ELR (cell line): ENCODE measurements around the gene UQCRHL.
"Not testable (repeated sequence)": the region's sequence is repeated elsewhere in the genome, so short reads cannot be mapped to it uniquely, and the experiment has no call there.

ENCODE experiments used
- DNase-seq: peaks from one replicate; pipeline ENCODE4 v3.0.0-alpha.2; 2015; ENCODE audit warnings: low read depth

Gene UQCRHL

GRCh38 chr1:15835205-15835740, 27.8 kb upstream of the UQCRHL start:
- DNase-seq: no peak

DNA sequence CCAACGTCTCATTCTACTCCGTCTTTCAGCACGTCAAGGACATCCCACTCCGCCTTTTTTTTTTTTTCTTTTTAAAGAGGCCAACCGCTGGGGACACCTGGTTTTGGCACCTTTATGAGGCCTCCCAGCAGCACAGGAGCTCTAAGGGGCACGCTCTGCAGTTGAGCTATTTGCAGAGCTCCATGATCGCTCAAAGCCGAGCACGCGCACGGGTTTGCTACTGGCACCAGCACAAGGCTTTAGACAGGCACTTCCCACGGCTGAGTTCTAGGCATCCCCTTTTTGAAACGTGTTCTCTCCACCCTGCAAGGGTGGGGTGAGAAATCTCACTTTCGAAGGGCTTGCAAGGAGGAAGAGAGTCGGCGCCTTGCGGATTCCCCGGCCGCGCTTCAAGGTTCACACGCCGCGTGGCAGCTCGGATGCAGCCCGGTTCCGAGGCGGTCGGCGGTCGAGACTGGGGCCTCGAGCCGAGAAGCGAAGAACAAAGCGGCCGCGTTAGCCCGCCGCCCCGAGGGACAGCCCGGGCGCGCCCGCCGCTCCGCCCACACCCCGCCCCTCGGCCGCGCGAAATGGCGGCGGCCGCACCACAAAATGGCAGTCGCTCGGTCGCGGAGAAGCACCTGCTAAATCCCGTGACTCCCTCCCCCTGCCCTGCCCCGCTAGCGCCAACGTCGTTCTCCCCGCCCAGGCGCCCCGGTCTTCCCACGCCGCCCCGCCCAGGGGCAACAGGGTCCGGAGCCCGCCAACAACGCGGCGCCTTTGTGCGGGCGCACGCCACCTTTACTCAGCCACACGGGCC, 27.2 kb upstream of the UQCRHL start:
- peak; percentile 91 for DNase-seq

DNA sequence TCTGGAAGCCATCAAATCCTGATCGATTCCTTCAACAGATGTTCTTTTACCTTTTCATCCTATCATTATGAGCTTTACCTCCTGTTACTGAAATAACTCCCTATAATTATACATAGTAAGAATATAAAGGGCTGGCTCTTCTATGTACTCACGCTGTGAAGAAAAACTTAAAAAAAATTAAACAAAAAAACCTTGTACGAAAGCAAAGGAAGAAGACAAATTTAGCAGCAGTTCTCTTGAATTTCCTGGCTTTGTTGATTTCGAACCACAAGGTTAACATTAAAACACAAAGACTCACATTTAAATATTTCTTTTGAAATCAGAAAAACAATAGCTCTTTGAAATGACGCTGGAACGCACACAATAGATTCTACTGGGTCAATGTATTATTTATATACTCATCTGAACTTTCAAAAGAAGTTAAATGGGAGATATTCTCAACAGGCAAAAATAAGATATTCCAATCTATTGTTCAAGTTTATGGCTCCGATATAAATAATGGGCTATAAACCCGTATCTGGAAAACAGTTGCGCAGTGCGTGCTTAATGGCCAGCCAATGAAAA, 26.5 kb upstream of the UQCRHL start:
- DNase-seq: no peak

DNA sequence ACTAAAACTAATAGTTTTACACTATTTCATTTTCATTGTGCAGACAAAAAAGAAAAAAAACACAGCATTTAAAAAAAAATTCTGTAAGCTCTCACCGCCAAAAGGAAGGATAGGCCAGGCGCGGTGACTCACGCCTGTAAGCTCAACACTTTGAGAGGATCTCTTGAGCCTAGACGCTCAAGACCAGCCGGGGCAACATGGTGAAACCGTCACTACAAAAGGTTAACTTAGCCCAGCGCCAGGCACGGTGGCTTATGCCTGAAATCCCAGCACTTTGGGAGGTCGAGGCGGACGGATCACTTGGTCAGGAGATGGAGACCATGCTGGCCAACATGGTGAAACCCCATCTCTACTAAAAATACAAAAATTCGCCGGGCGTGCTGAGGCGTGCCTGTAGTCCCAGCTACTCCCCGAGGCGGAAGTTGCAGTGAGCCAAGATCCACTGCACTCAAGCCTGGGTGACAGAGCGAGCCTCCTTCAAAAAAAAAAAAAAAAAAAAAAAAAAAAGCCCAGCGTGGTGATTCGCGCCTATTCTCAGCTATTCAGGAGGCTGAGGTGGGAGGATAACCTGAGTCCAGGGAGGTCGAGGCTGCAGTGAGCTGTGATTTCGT, 25.7 kb upstream of the UQCRHL start:
- DNase-seq: peak; percentile 28

GRCh38 chr1:15830258-15830657, 22.8 kb upstream of the UQCRHL start:
- DNase-seq: no peak

- DNase-seq: not testable (repeated sequence)
Observed at GRCh38 chr1:15828931-15829330, 21.5 kb upstream of the UQCRHL start.

DNA sequence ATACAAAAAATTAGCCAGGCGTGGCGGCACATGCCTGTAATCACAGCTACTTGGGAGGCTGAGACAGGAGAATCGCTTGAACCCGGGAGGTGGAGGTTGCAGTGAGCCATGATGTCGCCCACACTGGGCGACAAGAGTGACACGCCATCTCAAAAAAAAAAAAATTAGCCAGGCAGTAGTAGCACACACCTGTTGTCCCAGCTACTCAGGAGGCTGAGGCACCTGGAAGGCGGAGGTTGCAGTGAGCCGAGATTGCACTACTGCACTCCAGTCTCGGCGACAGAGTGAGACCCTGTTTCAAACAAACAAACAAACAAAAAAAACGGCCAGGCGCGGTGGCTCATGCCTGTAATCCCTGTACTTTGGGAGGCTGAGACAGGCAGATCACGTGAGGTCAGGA, 20.1 kb upstream of the UQCRHL start:
- DNase-seq: not testable (repeated sequence)

GRCh38 chr1:15826810-15827507, 19.5 kb upstream of the UQCRHL start:
- DNase-seq: no peak

DNA sequence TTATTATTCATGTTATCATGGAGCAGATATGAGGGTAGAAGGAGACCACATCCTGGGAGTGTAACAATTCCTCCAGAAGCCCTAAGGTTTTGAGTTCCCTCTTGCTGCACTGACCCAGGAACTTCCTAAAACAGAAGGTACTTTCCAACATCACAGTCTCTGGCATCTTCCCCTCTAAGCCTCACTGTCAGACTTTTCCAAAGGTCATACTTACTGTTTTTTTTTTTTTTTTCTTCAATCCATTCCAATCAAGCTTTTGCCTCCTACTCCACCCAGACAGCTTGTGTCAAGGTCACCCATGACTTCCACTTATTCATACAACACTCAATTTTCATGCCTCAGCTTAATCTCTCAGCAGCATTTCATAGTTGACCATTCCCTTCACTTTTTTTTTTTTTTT, 18.4 kb upstream of the UQCRHL start:
- DNase-seq: no peak

- DNase-seq: no peak
Observed at GRCh38 chr1:15820478-15820877, 13.0 kb upstream of the UQCRHL start.

DNA sequence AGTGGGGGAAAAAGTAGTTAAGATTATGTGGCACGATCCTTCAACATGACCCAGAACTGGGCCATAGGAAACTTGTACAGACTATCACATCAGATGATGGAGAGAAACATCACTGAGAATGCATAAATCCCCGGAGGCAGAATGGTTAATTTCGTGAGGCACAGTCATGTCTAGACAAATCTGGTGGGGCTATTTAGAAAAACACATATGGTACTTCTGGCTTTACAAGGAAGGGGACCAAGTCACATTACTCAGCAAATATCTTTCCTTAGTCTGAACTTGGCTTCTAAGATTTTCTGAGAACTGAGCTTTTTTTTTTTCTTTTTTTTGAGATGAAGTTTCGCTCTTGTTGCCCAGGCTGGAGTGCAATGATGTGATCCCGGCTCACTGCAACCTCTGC, 9.2 kb upstream of the UQCRHL start:
- DNase-seq: no peak

DNA sequence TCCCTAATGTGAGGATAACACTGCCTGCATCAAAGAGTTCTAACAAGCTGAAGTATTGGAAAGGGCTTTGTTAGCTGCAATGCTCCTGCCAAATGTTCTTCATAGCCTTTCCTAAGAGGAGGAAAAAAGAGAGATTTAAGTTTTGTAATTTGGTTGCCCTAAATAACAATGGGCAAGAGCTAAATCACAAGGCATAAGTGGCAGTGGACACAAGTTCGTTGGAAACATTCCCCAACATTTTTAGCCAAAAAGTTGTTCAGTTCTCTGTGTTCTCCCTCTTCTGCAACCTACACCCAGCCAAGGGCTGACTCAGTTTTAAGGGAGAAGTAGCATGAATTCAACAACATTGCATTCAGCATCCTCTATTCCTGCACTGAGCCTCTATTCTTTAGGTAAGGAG, 2.6 kb upstream of the UQCRHL start:
- DNase-seq: no peak

DNA sequence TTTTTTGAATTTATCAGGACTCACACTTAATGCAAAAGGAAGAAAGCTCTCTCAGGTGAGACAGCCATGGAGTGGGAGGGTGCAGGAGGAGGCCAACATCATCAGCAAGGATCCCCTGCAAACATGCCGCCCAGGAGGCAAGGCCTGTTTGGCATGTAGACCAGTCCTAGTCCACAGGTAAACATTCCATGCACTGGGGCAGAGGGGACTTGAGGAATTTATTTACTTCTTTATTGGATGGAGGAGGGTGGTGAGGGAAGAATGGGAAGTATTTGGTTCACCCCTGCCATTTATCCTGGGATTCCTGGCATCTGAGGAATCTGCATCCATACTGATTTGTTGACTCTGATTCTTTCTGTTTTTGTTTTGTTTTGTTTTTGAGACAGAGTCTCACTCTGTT, 1.5 kb upstream of the UQCRHL start:
- no peak for DNase-seq

DNA sequence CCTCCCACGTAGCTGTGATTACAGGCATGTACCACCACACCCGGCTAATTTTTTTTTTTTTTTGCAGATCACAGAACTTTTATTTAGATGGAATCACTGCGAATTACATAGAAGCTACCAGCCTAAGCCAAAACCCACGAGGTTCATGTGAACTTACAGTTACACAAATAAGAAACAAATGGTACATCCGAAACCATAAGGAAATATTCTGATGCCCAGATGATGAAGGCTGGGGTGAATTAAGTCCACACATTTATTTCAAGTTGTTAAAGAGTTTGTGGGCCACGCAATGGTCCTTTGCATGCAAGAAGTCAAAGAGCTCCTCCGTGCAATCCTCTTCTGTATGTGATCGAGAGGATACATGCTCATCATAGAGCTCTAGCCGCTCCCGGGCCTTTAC, 328 bp downstream of the UQCRHL start:
- no peak for DNase-seq

- no peak for DNase-seq
Observed at GRCh38 chr1:15804060-15804459, 3.4 kb downstream of the UQCRHL start.

DNA sequence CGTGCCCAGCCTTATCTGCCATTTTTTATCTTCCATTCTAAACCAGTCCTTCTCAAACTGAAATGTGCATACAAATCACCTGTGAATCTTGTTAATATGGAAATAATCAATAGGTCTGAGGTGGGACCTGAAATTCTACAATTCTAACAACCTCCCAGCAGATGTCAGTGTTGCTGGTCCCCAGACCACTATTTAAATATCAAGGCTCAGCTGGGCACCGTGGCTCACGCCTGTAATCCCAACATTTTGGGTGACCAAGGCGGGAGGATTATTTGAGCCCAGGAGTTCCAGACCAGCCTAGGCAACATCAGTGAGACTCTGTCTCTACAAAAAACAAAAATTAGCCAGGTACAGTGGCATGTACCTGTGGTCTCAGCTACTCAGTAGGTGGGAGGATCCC, 4.1 kb downstream of the UQCRHL start:
- DNase-seq: peak; percentile 57

DNA sequence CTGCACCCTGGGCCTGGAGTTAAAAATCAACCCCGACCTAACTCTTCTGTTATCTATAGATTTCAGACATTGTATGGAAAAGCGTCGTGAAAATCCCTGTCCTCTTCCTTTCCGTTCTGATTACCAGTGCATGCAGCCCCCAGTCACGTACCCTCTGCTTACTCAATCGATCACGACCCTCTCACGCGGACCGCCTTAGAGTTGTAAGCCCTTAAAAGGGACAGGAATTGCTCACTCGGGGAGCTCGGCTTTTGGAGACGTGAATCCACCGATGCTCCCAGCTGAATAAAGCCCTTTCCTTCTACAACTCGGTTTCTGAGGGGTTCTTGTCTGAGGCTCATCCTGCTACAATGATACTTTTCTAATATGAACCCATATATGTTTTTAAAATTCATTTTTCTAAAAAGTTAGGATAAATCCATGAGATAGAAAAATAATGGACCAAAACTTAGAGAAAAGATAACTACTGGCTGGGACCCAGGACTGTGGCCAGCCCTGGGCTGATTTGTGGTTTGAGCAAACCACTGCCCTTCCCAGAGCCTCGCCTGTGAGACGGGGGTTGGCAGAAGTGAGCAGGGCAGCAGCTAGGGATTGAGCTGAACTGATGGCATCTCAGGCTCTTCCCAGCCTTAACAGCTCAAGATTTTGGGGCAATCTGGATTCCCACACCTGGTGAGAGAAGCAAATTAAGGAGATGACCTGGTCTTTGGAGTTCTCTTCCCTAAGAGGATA, 5.0 kb downstream of the UQCRHL start:
- peak; percentile 41 for DNase-seq

DNA sequence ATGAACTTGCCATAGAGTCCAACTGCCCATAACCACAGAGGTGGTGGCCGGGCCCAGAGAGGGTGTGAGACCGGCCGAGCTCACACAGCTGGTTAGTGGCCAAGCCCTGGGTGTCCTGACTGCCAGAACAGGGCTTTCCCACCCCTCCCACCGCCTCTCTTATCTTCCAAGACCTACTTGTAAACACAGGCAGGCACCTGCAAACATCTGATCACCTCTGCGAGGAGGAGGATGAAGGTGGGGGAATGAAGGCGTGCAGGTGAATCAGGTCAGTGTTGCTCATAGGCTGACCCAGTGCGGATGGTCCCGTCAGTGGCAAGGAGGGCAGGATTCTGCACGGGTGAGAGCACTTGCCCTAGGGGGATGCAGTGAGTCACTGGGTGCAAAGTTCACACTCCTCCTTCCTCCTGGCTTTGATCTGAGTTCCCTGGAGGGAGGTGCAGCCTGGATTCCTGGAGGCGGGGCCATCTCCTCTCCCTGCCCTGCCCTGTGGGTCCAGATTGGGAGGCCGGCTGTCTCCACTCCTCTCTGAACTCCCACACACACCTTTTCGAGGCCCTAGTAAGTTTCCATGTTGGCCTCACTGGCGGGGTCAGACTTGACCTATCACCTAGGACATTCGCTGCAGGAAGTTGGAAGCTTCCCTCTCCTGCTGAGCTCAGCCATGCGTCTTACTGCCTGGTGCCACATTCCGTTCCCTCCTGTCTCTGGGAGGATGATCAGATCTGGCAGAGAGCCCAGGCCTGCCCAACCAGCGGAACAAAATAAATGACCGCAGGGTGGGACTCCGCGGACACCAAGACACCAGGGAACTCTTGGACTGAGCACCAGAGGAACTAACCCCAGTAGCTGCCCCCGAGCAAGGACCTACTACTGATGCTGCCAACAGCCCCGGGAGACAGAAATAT, 7.3 kb downstream of the UQCRHL start:
- peak; percentile 94 for DNase-seq

- DNase-seq: peak; percentile 99
Observed at GRCh38 chr1:15799004-15799867, 8.2 kb downstream of the UQCRHL start.
